Gastrocnemius medialis (tissue), 4 donors: ENCODE measurements around the gene TH. TPM values are rescaled to one million over a fixed set of nuclear protein-coding genes. Genes with fewer than 3 reads are reported as not detected.
A peak's percentile ranks its signal among the peaks of the same experiment; 100 is the strongest.

Experiments
- ATAC-seq, 2 donors: fragments of 150-250 bp; one replicate each; pipeline ENCODE4 v1.9.1; 2016
- DNase-seq, 2 donors: peaks; one replicate each; pipeline ENCODE4 v3.0.0-alpha.2; 2019
- H3K27ac ChIP-seq, 4 donors: fragments of 200-600 bp; sonication (generic); 1 replicate in 1 of 4; 2 replicates in 3 of 4; pipeline ENCODE4 v1.5.1; 2016 to 2018; ENCODE audit warnings: mild to moderate bottlenecking in 2 of 4, moderate library complexity in 1 of 4
- H3K27me3 ChIP-seq, 3 donors: fragments of 200-600 bp; sonication (generic) in 2 of 3; 1 replicate in 1 of 3; 2 replicates in 2 of 3; pipeline versions ENCODE4 v1.5.1 to v1.6.0; 2016 to 2019; ENCODE audit warnings: mild to moderate bottlenecking in 1 of 3, moderate library complexity in 1 of 3
- H3K36me3 ChIP-seq, 2 donors: fragments of 200-600 bp; sonication (generic) in 1 of 2; one replicate each; pipeline ENCODE4 v1.5.1; 2017 to 2018
- H3K4me1 ChIP-seq, 2 donors: fragments of 200-600 bp; sonication (generic) in 1 of 2; one replicate each; pipeline ENCODE4 v1.5.1; 2016 to 2017; ENCODE audit warnings: mild to moderate bottlenecking in 2 of 2
- H3K4me3 ChIP-seq, 4 donors: fragments of 200-600 bp; sonication (generic) in 3 of 4; 1 replicate in 1 of 4; 2 replicates in 3 of 4; pipeline ENCODE4 v1.5.1; 2016 to 2019; ENCODE audit warnings: mild to moderate bottlenecking in 2 of 4
- H3K9me3 ChIP-seq, 3 donors: fragments of 200-600 bp; sonication (generic) in 2 of 3; 1 replicate in 1 of 3; 2 replicates in 2 of 3; pipeline ENCODE4 v1.5.1; 2016 to 2019
- POLR2A ChIP-seq, 2 donors: fragments of 450-650 bp; IDR thresholded peaks; one replicate each; pipeline ENCODE4 v1.6.1; 2017; ENCODE audit warnings: antibody characterized with exemption in 2 of 2, mild to moderate bottlenecking in 2 of 2, moderate library complexity in 2 of 2
- in situ Hi-C, 4 donors: fragments of 200-750 bp; cut with MboI; loops; one replicate each; pipeline versions ENCODE4 v1.15.0 to v1.8.0; 2017; ENCODE audit warnings: low sequenced_read_pairs in 4 of 4
- intact Hi-C: fragments of 100-400 bp; cut with DNase I; formaldehyde crosslinking; loops from one replicate; pipeline ENCODE4 v1.15.1; 2023; ENCODE audit warnings: low total_unique reads
- total RNA-seq, 4 donors: library from RNA; depleted of rRNA; stranded (reverse); fragments of >200 nt; gene quantifications; one replicate each; pipeline versions ENCODE4 v1.1.0 to v1.2.3, GENCODE V29; 2016
- TF ChIP-seq, protein P1 (sequence below), 5 experiments: fragments of 450-650 bp in 3 of 5; fragments of 200-600 bp in 2 of 5; sonication (generic) in 2 of 5; IDR thresholded peaks in 4 of 5; conservative IDR thresholded peaks in 1 of 5; 1 replicate in 4 of 5; 2 replicates in 1 of 5; pipeline ENCODE4 v1.5.1; 2016 to 2019; ENCODE audit warnings: antibody characterized with exemption in 5 of 5, mild to moderate bottlenecking in 3 of 5, moderate library complexity in 3 of 5

TH gene
- total RNA-seq, 4 donors from 2014 or later = not detected

DNA sequence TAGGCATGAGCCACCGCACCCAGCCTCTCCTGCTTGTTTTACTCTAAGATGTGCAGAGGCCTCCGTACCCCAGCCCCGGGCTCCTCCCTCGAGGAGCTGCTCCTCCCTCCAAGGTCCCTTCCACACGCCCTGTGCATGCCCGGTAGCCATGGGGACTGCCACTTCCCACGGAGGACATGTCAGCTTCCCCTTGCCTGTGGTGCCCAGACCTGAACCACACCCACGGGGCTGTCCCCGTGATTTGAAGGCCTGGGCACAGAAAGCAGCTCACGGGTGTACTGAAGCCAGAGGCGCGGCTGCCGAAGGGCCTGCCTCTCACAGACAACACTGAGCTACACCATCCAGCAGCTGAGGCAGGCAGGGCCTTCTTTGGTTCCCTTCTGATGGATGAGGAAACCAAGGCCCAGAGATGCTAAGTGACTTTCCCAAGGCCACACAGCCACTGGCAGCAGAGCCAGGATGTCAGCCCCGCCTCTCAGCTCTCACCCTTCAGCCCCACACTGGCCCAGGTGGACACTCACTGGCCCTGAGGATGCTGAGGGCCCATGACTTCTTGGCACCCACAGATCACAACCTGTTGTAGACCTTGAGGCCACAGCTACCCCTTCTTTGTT lies 17.9 kb downstream of the TH start:
- no peak for TF ChIP-seq POLR2A (IDR thresholded peaks at IDR 0.05)
- TF ChIP-seq, protein P1, sequence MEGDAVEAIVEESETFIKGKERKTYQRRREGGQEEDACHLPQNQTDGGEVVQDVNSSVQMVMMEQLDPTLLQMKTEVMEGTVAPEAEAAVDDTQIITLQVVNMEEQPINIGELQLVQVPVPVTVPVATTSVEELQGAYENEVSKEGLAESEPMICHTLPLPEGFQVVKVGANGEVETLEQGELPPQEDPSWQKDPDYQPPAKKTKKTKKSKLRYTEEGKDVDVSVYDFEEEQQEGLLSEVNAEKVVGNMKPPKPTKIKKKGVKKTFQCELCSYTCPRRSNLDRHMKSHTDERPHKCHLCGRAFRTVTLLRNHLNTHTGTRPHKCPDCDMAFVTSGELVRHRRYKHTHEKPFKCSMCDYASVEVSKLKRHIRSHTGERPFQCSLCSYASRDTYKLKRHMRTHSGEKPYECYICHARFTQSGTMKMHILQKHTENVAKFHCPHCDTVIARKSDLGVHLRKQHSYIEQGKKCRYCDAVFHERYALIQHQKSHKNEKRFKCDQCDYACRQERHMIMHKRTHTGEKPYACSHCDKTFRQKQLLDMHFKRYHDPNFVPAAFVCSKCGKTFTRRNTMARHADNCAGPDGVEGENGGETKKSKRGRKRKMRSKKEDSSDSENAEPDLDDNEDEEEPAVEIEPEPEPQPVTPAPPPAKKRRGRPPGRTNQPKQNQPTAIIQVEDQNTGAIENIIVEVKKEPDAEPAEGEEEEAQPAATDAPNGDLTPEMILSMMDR (IDR thresholded peaks at IDR 0.05 in 4 of 5, conservative IDR thresholded peaks at IDR 0.05 in 1 of 5) = no peak
- in situ Hi-C loops = loop anchor here (5.0 to 25.0 kb wide), 5 partner anchors 266 to 491 kb away; partner anchors contain the start of genes KRTAP5-6 (in 3 of the 4) and PRR33 (in 1 of the 4)
- H3K27me3 ChIP-seq = no peaks in the 10 kb centered on the region

DNA sequence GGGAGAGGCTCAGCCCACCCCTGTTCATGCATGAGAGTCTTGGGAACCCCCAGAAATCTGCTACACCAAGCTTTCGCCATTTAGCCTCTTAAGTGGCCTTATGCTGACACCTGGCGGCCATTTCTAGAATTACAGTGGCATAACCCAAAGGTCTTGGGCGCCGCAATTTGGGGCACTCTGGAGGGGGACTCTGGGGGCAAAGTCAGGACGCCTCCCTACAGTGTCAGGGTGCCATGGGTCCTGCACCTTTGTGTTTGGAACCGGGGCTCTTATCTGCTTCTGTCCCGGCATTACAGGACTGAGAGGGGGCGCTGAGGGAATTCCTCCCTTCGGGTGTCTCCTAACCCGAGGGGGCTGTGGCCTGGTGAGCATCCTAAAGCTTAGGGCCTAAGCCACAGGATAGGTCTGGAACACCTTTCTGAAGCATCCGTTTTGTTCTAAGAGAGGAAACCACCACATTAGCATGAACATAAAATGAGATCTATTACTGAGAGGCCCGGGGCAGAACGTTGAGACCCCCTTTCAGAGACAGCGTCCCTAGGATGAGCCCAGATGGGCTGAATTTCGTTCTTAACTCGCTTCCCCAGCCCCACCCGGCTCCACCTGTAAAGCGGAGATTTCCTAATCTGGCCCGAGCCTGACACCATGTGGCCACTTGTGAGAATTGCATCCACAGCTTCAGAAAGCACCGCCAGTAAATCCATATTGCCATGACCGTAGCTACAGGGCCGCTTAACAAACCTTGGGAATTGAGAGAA lies 19.9 kb downstream of the TH start:
- Histone ChIP-seq H3K4me1 (peaks cover 9 to 20% of the 10 kb centered on the region in 2 donors), H3K4me3 (no peak overlapping the region), H3K27me3 (peaks cover 0 to 7% (median 0%) of the 10 kb centered on the region in 3 donors), H3K27ac (peak overlapping the region; percentile 28 to 52 (median 38)), H3K9me3 (no peaks in the 10 kb centered on the region), H3K36me3 (no peaks in the 10 kb centered on the region)
- peak; percentile 48 to 77 for DNase-seq
- ATAC-seq = peak; percentile 71 to 73
- intact Hi-C loops = loop anchor here (1.0 to 2.0 kb wide), 4 partner anchors 59 to 458 kb away; no protein-coding TSS in a partner anchor
- in situ Hi-C loops = loop anchor here (5.0 to 25.0 kb wide), 5 partner anchors 264 to 489 kb away; partner anchors contain the start of genes KRTAP5-6 (in 3 of the 4) and PRR33 (in 1 of the 4)
- TF ChIP-seq, protein P1 (IDR thresholded peaks at IDR 0.05 in 4 of 5, conservative IDR thresholded peaks at IDR 0.05 in 1 of 5) = peak; percentile 72 to 97 (median 93)
- no peak for TF ChIP-seq POLR2A (IDR thresholded peaks at IDR 0.05)

More for the DNA sequence above, 17.9 kb downstream of the TH start:
- H3K4me3 ChIP-seq = no peak overlapping the region
- no peaks in the 10 kb centered on the region for H3K9me3 ChIP-seq
- H3K4me1 ChIP-seq = peaks cover 9 to 20% of the 10 kb centered on the region in 2 donors
- H3K36me3 ChIP-seq = no peaks in the 10 kb centered on the region
- intact Hi-C loops = no loop called here
- no peak overlapping the region for H3K27ac ChIP-seq
- DNase-seq (no peak), ATAC-seq (no peak)

DNA sequence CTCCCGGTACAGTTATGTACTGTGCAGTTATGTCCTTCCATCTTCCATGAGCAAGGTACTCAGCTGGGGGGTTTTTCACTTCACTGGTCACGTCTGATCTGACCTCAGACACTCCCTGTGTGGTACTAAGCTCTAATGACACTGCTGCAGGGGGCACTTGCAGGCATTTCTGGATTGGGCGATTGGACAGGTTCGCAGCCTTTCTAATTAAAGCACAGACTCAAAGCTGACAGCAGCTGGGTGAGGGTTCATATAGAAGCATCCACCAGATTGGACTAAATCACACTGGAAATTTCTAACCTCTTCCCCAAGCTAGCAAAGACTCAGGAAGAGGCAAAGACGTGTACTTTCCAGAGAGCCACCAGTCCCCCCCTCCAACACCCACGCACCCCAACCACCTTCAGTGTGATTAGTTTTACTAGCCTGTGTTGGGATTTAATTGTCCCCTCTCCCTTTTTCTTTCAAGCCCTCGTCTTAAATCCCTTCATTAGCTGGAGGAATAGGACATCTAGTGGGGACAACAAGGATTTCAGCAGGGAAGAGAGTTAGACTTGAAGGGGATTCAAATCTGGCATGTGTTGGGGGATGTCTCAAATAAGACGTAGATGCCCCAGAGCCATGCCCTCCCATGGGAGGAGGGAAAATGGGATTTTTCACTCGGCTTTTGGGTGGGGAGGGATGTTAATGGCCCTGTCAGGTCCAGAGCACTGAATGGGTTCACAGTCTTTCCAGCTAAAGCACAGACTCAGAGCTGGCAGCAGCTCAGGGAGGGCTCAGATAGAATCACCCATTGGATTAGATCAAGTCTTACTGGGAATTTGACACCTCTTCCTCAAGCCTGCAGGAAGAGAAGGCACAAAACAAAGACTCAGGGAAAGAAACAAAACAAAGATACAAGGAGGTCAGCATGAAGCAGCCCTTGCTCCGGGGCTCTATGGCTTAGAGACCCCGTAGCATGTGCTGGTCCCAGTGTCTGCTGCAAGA lies 21.5 kb downstream of the TH start:
- H3K36me3 ChIP-seq = no peaks in the 10 kb centered on the region
- peak in 1 of 2 donors; percentile 29 for ATAC-seq
- in situ Hi-C loops (loop anchor here (5.0 to 25.0 kb wide), 6 partner anchors 113 to 488 kb away; partner anchors contain the start of genes KRTAP5-6 (in 3 of the 4) and PRR33 (in 1 of the 4)), intact Hi-C loops (loop anchor here (2.0 kb wide), 1 partner anchor 57 kb away; no protein-coding TSS in a partner anchor)
- H3K27ac ChIP-seq = no peak overlapping the region
- H3K9me3 ChIP-seq = no peaks in the 10 kb centered on the region
- DNase-seq = no peak
- H3K4me3 ChIP-seq = no peak overlapping the region
- TF ChIP-seq POLR2A (IDR thresholded peaks at IDR 0.05) = no peak
- TF ChIP-seq, protein P1 (IDR thresholded peaks at IDR 0.05 in 4 of 5, conservative IDR thresholded peaks at IDR 0.05 in 1 of 5) = peak; percentile 25 to 67 (median 49)
- H3K4me1 ChIP-seq = peaks cover 9 to 20% of the 10 kb centered on the region in 2 donors
- H3K27me3 ChIP-seq = peaks cover 12 to 21% (median 13%) of the 10 kb centered on the region in 3 donors

DNA sequence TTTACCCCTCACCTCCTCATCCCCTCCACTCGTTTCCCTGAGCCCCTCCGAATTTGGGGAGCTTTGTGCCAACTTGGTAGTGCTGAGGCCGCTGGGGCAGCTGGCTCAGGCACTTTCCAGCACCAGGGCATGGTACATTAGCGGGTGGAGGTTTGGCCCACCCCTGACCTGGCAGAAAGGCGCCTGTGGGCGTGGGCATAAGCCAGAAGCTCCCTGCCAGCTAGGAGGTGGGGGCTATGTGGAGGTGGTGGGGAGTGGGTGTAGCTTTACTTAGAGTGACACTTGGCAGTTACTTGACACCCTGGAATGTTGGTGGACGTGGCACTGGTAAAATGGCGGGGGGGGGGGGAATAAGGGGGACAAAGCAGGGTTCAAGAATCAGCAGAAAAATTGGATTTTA lies 22.2 kb downstream of the TH start:
- no peak for ATAC-seq
- H3K9me3 ChIP-seq = no peaks in the 10 kb centered on the region
- H3K36me3 ChIP-seq = no peaks in the 10 kb centered on the region
- intact Hi-C loops = no loop called here
- in situ Hi-C loops = loop anchor here in 1 of 4 donors (25.0 kb wide), 1 partner anchor 112 kb away; no protein-coding TSS in a partner anchor
- H3K4me3 ChIP-seq = no peak overlapping the region
- no peak overlapping the region for H3K27ac ChIP-seq
- TF ChIP-seq POLR2A (IDR thresholded peaks at IDR 0.05) = no peak
- TF ChIP-seq, protein P1 (IDR thresholded peaks at IDR 0.05 in 4 of 5, conservative IDR thresholded peaks at IDR 0.05 in 1 of 5) = no peak
- H3K4me1 ChIP-seq = peaks cover 9 to 21% of the 10 kb centered on the region in 2 donors
- no peak for DNase-seq
- peaks cover 19 to 28% (median 20%) of the 10 kb centered on the region in 3 donors for H3K27me3 ChIP-seq
